GM19397 (cell line): ENCODE data around the gene TTC33.
"Not testable (repeated sequence)": the region's sequence is repeated elsewhere in the genome, so short reads cannot be mapped to it uniquely, and the experiment has no call there.

Experiments used
- ATAC-seq: cut with Tn5 transposase; IDR thresholded peaks from one replicate; pipeline ENCODE4 v1.9.1; 2021; ENCODE audit warnings: mild to moderate bottlenecking, moderate library complexity; ENCODE audit not compliant: unreplicated experiment

Gene TTC33

GRCh38 chr5:40575921-40576320 lies 179.8 kb downstream of the TTC33 start:
- ATAC-seq, result no peak

DNA sequence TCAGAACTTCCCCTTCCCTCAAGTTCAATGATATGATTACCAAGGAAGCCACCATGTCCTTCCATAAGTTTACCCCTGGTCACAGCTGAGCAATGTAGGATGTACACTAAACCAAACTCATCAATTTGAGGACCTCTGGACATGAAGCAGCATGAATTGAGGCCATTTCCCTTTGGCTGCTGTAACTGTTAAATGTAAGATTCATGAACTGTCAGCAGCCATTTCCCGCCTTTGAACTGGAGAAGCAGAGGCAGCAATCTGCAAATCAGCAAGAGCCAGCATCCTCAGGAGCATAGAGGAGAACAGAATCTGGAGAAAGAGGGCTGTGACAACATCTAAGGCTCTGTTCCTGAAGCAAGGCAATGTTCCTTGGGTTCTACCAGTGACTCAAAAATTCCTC lies 180.3 kb downstream of the TTC33 start:
- ATAC-seq, result no peak

DNA sequence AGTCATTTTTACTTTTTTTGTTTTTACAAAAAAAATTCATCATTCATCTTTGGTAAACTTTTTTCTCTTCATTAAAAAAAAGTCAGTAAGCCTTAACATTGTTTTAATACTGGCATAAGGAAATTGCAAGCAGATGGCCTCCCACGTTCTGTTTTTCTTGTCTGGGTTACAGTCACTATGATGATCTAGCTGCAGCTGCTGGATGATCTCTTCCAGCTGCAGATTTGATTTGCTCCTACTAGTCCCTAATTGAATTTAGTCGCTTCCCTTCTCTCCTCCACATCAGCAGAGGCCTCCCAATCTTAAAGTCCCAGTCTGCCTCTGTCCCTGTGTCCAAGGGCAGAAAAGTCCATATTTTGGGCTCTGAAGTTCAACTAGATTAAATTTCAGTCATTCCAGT lies 182.8 kb downstream of the TTC33 start:
- no peak for ATAC-seq

- no peak for ATAC-seq
Observed at GRCh38 chr5:40572391-40572790, 183.4 kb downstream of the TTC33 start.

DNA sequence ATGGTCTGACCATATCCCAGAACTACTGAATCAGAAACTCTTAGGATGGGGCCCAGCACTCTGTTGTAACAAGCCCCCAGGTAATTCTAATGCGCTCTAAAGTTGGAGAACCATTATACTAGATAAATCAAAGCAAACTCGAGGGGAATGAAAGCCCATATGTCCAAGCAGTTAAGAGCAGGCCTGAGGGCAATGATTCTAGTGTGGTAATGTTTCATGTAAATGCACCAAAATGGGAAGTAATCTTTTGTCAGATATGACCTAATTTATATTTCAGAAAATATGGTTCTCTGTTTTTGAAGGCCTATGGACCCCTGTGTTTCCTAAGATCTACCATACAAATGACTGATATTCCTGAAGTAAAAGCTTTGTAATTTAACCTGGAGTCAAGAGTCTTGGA lies 184.0 kb downstream of the TTC33 start:
- ATAC-seq, result no peak

DNA sequence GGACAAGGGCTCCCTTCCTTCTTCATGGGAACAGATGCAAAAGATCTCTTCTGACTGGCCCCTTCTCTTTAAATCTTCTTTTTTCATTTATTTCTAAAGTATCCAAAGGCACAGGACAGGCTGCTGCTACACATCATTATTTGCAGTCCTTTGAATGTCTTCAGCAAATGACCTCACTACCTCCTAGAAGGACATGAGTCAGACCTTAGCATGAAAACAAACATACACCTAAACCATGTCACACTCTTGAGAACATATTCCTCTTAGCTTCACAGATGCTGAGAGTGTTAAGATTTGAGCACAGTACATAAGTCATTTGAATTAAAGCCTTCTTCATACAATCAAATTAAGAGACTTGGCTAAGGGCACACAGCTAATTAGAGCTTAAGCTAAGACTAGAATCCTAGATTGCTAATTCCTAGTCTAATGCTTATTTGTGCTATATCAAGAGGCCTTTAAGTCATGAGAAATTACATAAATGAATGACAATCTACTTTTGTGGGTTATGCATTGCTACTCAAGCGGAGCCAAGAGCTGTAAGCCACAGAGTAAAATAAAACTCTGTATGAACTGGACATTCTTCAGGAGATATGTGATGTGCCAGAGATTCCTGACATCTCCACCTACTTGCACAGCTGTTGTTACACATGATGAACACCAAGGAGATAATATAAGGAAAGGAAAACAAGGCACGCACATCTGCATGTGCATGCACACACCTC lies 185.2 kb downstream of the TTC33 start:
- peak; percentile 76 for ATAC-seq

DNA sequence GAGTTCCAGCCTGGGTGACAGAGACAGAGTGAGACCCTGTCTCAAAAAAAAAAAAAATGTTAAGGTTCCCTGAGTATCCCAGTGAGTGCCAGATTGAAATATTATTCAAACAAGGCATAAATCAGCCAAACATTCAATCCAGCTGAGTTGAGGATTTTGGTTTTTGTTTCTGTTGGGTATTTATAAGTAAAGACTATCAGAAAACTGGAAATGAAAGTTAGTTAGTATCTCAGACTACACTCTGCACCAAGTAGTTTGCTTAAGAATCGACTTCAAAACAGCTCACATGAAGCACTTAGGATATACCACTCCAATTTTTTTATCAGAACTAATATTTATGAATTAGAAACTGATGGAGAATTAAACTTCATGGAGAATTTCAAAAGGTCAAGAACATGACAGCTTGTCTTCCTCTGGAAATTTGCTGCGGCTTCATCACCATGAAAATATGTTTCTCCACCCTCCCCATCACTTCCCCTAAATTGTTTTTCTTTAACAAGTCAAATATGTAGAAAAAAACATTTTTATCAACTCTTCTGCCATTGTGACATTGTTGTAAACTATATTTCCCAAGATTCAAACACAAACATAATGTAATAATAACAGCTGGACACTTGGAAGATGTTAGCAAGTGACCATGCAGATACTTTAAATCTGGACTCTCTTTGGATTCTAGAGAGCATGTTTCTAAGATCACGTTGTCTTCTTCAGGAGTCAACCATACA lies 186.1 kb downstream of the TTC33 start:
- no peak for ATAC-seq

DNA sequence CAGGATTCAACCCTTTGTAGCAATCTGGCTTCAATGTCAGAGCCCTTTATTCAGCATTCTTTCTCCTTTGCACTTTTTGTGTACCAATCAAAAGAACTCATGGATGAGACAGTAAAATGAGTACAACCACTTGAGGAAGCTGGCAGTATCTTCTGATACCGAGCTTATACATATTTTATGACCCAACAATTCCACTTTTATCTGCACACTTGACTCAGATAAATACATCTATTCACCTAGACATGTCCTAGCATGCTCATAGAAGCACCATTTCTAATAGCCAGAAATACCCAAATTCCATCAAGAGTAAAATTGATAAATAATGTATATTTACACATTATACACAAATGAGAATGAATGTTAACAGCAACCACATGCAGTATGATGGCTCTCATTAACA lies 187.2 kb downstream of the TTC33 start:
- no peak for ATAC-seq

GRCh38 chr5:40563173-40563572 lies 192.6 kb downstream of the TTC33 start:
- not testable (repeated sequence) for ATAC-seq

DNA sequence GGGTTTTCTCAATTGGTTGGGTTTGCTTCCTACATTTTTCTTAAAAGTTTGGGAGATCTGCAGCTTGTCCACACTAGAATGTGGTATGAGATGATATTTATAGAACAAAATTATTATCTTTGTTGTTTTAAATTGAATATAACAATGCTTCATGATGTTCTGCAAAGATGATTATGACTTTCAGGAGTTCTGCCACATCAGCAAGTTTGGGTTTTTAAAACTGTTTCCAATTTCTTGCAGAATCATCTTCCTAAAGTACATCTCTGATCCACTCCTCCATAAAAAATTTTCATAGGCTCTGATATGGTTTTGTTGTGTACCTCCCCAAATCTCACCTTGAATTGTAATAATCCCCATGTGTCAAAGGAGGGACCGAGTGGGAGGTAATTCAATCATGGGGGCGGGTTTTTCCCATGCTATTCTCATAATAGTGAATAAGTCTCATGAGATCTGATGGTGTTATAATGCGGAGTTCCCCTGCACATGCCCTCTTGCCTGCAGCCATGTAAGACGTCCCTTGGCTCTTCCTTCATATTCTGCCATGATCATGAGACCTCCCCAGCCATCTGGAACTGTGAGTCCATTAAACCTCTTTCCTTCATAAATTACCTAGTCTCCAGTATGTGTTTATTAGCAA lies 195.2 kb downstream of the TTC33 start:
- ATAC-seq, result no peak

- no peak for ATAC-seq
Observed at GRCh38 chr5:40559306-40559705, 196.5 kb downstream of the TTC33 start.

GRCh38 chr5:40557501-40557900 lies 198.3 kb downstream of the TTC33 start:
- no peak for ATAC-seq

- no peak for ATAC-seq
Observed at GRCh38 chr5:40556811-40557210, 198.9 kb downstream of the TTC33 start.

GRCh38 chr5:40555886-40556285 lies 199.9 kb downstream of the TTC33 start:
- no peak for ATAC-seq

DNA sequence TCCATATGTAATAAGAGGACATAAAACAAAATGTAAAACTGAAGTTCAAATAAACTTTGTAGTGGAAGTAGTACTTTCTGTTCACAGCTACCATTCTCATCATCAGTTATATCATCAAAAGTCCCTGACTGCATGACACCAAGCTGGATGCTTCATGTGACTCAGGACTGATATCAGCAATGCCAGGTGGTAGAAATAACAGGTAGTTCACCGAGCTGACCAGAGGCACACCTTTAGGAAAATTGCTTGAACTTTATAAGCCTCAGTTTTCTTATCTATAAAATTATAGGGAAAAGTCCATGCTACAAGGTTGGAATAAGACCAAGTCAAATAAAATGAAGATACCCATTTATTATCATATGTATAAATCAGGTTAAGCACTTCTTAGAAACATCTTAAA lies 200.9 kb downstream of the TTC33 start:
- ATAC-seq, result no peak

DNA sequence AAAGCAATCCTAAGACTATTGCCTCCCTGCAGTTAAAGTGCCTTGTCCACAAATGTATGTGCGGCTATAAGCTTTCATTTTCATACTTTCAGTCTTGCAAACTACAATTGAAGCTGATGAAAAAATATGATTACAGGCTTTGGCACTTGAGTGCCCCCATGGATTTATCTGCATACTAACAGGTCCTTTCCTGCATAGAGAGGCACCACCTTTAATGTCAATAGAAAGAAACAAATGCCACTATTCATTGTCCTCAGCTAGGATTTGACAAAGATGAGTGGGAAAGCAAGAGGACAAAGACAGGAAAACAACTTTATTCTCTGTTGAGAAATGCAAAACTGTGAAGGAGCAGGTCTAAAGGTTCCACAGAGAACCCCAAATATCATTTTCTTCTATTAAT lies 201.7 kb downstream of the TTC33 start:
- ATAC-seq, result no peak

GRCh38 chr5:40552981-40553380 lies 202.8 kb downstream of the TTC33 start:
- ATAC-seq, result no peak

DNA sequence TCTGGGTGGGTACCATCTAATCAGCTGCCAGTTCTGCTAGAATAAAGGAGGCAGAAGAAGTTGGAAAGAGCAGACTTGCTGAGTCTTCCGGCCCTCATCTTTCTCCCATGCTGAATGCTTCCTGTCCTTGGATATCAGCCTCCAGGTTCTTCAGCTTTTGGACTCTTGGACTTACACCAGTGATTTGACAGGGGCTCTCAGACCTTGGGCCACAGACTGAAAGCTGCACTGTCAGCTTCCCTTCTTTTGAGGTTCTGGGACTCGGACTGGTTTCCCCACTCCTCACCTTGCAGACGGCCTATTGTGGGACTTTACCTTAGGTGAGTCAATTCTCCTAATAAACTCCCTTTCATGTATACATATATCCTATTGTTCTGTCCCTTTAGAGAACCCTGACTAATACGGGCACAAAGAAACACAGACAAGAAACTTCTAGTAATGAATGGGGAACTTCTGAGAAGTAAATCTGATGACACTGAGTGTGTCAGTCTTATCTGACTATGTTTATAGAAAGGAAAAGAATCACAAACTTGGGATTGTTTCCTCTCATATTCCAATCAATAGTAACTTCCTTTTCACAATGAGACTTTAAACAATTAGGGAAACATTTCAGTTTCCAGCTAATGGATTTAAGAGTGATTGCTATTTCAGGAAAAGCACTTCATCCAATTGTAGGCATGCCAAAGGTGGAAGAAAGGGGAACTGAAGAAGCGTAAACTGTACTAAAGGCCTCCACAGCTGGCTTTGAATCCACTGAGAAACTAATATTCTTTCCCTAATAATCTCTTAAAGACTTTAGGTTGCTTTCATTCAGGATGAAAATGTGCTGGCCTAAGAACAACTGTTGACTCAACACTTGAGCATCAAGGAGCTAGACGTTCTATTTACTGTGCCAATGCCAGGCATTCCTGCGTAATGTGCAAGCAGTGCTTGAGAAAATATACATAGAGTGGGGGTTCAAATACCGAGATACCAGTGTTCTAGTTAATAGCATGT lies 204.0 kb downstream of the TTC33 start:
- no peak for ATAC-seq

- no peak for ATAC-seq
Observed at GRCh38 chr5:40550481-40550880, 205.3 kb downstream of the TTC33 start.

DNA sequence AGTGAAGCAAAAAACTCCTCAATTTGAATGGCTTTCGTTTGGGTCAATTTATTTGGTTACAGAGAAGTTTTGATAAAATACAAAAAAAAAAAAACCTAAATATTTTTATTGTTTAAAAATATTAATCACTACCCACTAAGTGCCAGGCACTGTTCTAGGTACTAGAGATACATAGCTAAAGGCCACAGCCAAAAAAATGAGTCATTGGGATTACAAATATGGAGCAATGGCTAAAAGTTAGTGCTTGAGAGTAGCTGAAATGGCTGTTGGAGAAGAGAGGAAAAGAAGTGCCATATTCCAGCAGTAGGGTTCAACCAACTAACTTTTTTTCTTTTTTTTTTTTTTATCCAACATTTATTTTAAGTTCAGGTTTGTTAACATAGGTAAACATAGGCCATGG lies 206.1 kb downstream of the TTC33 start:
- no peak for ATAC-seq

- no peak for ATAC-seq
Observed at GRCh38 chr5:40547994-40548575, 207.7 kb downstream of the TTC33 start.
